Body of pancreas (tissue), 4 donors: ENCODE results near the gene KDM1B.

Source experiments
- CTCF ChIP-seq, 7 experiments: fragments of 450-650 bp in 4 of 7; fragments of 200-600 bp in 3 of 7; sonication (generic) in 3 of 7; IDR thresholded peaks; one replicate each; pipeline ENCODE4 v1.5.1; 2016 to 2019; ENCODE audit warnings: antibody characterized with exemption in 7 of 7
- POLR2A ChIP-seq, 3 donors: fragments of 450-650 bp; IDR thresholded peaks; one replicate each; pipeline ENCODE4 v1.6.1; 2016; ENCODE audit warnings: antibody characterized with exemption in 3 of 3, mild to moderate bottlenecking in 2 of 3

DNA sequence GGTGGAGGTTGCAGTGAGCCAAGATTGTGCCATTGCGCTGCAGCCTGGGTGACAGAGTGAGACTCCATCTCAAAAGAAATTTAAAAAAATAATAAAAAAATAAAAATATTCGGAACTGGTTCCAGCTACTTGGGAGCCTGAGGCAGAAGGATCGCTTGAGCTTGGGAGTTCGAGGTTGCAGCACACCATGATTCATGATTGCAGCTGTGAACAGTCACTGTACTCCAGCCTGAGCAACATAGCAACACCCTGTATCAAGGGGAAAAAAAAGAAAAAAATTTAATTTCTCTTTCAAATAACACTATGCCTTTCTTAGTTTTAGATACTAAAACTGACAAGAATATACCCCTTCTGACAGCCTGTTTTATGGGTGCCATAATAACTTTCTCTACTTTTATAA, 10.5 kb downstream of the KDM1B start:
- TF ChIP-seq CTCF (IDR thresholded peaks at IDR 0.05) (no peak), POLR2A (IDR thresholded peaks at IDR 0.05) (no peak)
